Esophagus muscularis mucosa (tissue), 3 donors: ENCODE results near the gene KLF13.

ENCODE experiments used
- CTCF ChIP-seq, 3 experiments: fragments of 200-600 bp in 2 of 3; fragments of 450-650 bp in 1 of 3; sonication (generic) in 2 of 3; IDR thresholded peaks; one replicate each; pipeline ENCODE4 v1.5.1; 2017 to 2019; ENCODE audit warnings: antibody characterized with exemption in 3 of 3, mild to moderate bottlenecking in 2 of 3, moderate library complexity in 1 of 3
- POLR2A ChIP-seq: fragments of 450-650 bp; IDR thresholded peaks from one replicate; pipeline ENCODE4 v1.6.1; 2017; ENCODE audit warnings: antibody characterized with exemption, moderate library complexity, mild to moderate bottlenecking, low read depth
- POLR2AphosphoS5 ChIP-seq, 2 donors: sonication (generic); formaldehyde crosslinking; IDR thresholded peaks; one replicate each; pipeline ENCODE4 v1.6.1; 2017; ENCODE audit warnings: antibody characterized with exemption in 2 of 2

- no peak for TF ChIP-seq CTCF (IDR thresholded peaks at IDR 0.05)
- TF ChIP-seq POLR2AphosphoS5 (IDR thresholded peaks at IDR 0.05), result no peak
- TF ChIP-seq POLR2A, result no peak
Measured at GRCh38 chr15:31393444-31394091, 66.9 kb downstream of the KLF13 start.
